Measurements from ENCODE around the gene ADARB2. TPM values are rescaled to one million over a fixed set of nuclear protein-coding genes. Genes with fewer than 3 reads are reported as not detected.

ADARB2 gene
- polyA plus RNA-seq, 1 of the 3 experiments (the other 2 are of a cell fraction): not detected

GRCh38 chr10:1267568-1267967 lies 469.8 kb downstream of the ADARB2 start:
- no peaks in the 10 kb centered on the region for H3F3A ChIP-seq (replicated peaks; ENCODE audit: insufficient read depth)
- no peaks in the 10 kb centered on the region for H3K36me3 ChIP-seq (replicated peaks in 1 of 2; ENCODE audit: control insufficient read depth in 1 of 2, insufficient read depth in 2 of 2, low read length in 1 of 2)
- CTCF ChIA-PET: interaction anchor here (1.3 to 1.8 kb wide), 2 partner anchors 26 to 157 kb away, joined by 3 to 5 read pairs; no protein-coding TSS in a partner anchor
- H3K4me1 ChIP-seq (ENCODE audit: control insufficient read depth in 1 of 2, insufficient read depth in 2 of 2, low read depth in 1 of 2, low read length in 1 of 2): peaks cover 0 to 39% of the 10 kb centered on the region in 2 experiments; a peak in 2 of 4 replicates
- H3K27me3 ChIP-seq (ENCODE audit: insufficient read depth): no peaks in the 10 kb centered on the region
- no peaks in the 10 kb centered on the region for H3K9me3 ChIP-seq
- no peaks in the 10 kb centered on the region for H3K9me2 ChIP-seq
- H3K4me2 ChIP-seq: no peak overlapping the region
- TF ChIP-seq FOXJ3 (CRISPR knock-in tag; IDR thresholded peaks at IDR 0.05): no peak
- TF ChIP-seq EP300 (IDR thresholded peaks at IDR 0.05; ENCODE audit: borderline replicate concordance in 1 of 2, low read depth in 1 of 2, low read length in 1 of 2): no peak
- TF ChIP-seq GATA2 (CRISPR knock-in tag; IDR thresholded peaks at IDR 0.05): no peak
- TF ChIP-seq POLR2AphosphoS5 (IDR thresholded peaks at IDR 0.05; ENCODE audit: low read depth, low read length): no peak
- TF ChIP-seq, protein P1, sequence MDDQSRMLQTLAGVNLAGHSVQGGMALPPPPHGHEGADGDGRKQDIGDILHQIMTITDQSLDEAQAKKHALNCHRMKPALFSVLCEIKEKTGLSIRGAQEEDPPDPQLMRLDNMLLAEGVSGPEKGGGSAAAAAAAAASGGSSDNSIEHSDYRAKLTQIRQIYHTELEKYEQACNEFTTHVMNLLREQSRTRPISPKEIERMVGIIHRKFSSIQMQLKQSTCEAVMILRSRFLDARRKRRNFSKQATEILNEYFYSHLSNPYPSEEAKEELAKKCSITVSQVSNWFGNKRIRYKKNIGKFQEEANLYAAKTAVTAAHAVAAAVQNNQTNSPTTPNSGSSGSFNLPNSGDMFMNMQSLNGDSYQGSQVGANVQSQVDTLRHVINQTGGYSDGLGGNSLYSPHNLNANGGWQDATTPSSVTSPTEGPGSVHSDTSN (IDR thresholded peaks at IDR 0.05): no peak
- TF ChIP-seq TAF1 (IDR thresholded peaks at IDR 0.05; ENCODE audit: borderline replicate concordance, low read depth, low read length): no peak
- no peak for TF ChIP-seq MEF2A (IDR thresholded peaks at IDR 0.05; ENCODE audit: borderline replicate concordance, low read depth)
- TF ChIP-seq USF1 (IDR thresholded peaks at IDR 0.05; ENCODE audit: borderline replicate concordance, low read depth): no peak
- no peak for TF ChIP-seq RAD21 (IDR thresholded peaks at IDR 0.05; ENCODE audit: low read length)
- no peak for TF ChIP-seq NRF1 (IDR thresholded peaks at IDR 0.05; ENCODE audit: low read depth, low read length)
- TF ChIP-seq YY1 (IDR thresholded peaks at IDR 0.05; ENCODE audit: low read depth): no peak
- WGBS (ENCODE audit: low lambda C conversion rate): 51% methylated on average over 7 of the region's 7 CpGs
- no peaks in the 10 kb centered on the region for H3K79me2 ChIP-seq (ENCODE audit: insufficient read depth)
- H3K9ac ChIP-seq: no peak overlapping the region
- no peak for DNase-seq
- POLR2A ChIA-PET: no interaction called here
- no peak overlapping the region for H3K4me3 ChIP-seq (ENCODE audit: low read depth in 2 of 2, low read length in 1 of 2)
- H4K20me1 ChIP-seq (ENCODE audit: insufficient read depth): no peaks in the 10 kb centered on the region
- no peak overlapping the region; a peak in 1 of 4 replicates for H3K27ac ChIP-seq (ENCODE audit: low read depth in 2 of 2, low read length in 1 of 2)
- H2AFZ ChIP-seq (ENCODE audit: low read depth): no peak overlapping the region

GRCh38 chr10:1267148-1267547 lies 470.2 kb downstream of the ADARB2 start:
- H3K4me2 ChIP-seq: no peak overlapping the region
- TF ChIP-seq RCOR1 (IDR thresholded peaks at IDR 0.05; ENCODE audit: low read length) (no peak), GABPA (IDR thresholded peaks at IDR 0.05; ENCODE audit: low read depth) (no peak), EZH2phosphoT487 (IDR thresholded peaks at IDR 0.05; ENCODE audit: borderline replicate concordance, low read depth) (no peak), IRF3 (IDR thresholded peaks at IDR 0.05; ENCODE audit: low read depth, low read length) (no peak), POLR2AphosphoS5 (IDR thresholded peaks at IDR 0.05; ENCODE audit: low read depth, low read length) (no peak), SIN3A (IDR thresholded peaks at IDR 0.05; ENCODE audit: borderline replicate concordance, low read depth, low read length) (no peak), CHD2 (IDR thresholded peaks at IDR 0.05; ENCODE audit: low read length, partially characterized antibody) (no peak), YY1 (IDR thresholded peaks at IDR 0.05; ENCODE audit: low read depth) (no peak), USF2 (IDR thresholded peaks at IDR 0.05; ENCODE audit: borderline replicate concordance, low read depth, low read length) (no peak), FOXJ3 (CRISPR knock-in tag; IDR thresholded peaks at IDR 0.05) (no peak), TEAD4 (IDR thresholded peaks at IDR 0.05; ENCODE audit: borderline replicate concordance, insufficient read depth) (no peak), RXRA (IDR thresholded peaks at IDR 0.05; ENCODE audit: borderline replicate concordance, low read depth) (no peak), USF1 (IDR thresholded peaks at IDR 0.05; ENCODE audit: borderline replicate concordance, low read depth) (no peak)
- TF ChIP-seq, protein P2, sequence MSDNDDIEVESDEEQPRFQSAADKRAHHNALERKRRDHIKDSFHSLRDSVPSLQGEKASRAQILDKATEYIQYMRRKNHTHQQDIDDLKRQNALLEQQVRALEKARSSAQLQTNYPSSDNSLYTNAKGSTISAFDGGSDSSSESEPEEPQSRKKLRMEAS (IDR thresholded peaks at IDR 0.05; ENCODE audit: low read depth): no peak
- no peaks in the 10 kb centered on the region for H3K9me2 ChIP-seq
- H3K4me1 ChIP-seq (ENCODE audit: control insufficient read depth in 1 of 2, insufficient read depth in 2 of 2, low read depth in 1 of 2, low read length in 1 of 2): peaks cover 0 to 36% of the 10 kb centered on the region in 2 experiments; a peak in 2 of 4 replicates
- no peaks in the 10 kb centered on the region for H3F3A ChIP-seq (replicated peaks; ENCODE audit: insufficient read depth)
- WGBS (ENCODE audit: low lambda C conversion rate): 56% methylated on average over 8 of the region's 8 CpGs
- H3K9me3 ChIP-seq: no peaks in the 10 kb centered on the region
- no peak overlapping the region for H2AFZ ChIP-seq (ENCODE audit: low read depth)
- H4K20me1 ChIP-seq (ENCODE audit: insufficient read depth): no peaks in the 10 kb centered on the region
- H3K36me3 ChIP-seq (replicated peaks in 1 of 2; ENCODE audit: control insufficient read depth in 1 of 2, insufficient read depth in 2 of 2, low read length in 1 of 2): no peaks in the 10 kb centered on the region
- DNase-seq: no peak
- H3K79me2 ChIP-seq (ENCODE audit: insufficient read depth): no peaks in the 10 kb centered on the region
- H3K4me3 ChIP-seq (ENCODE audit: low read depth in 2 of 2, low read length in 1 of 2): no peak overlapping the region
- CTCF ChIA-PET: interaction anchor here (0.8 to 1.8 kb wide), 3 partner anchors 26 to 93 kb away, joined by 3 to 5 read pairs (median 4); no protein-coding TSS in a partner anchor
- no peak overlapping the region for H3K9ac ChIP-seq
- no peak overlapping the region for H3K27ac ChIP-seq (ENCODE audit: low read depth in 2 of 2, low read length in 1 of 2)
- no peaks in the 10 kb centered on the region for H3K27me3 ChIP-seq (ENCODE audit: insufficient read depth)
- POLR2A ChIA-PET: no interaction called here
